HL-60/S4 treated with phorbol 12-myristate 13-acetate at 8.2 ng/mL for 4 days and 3 days (cell line): ENCODE measurements around the gene FBXO47.
"Not testable (repeated sequence)": the region's sequence is repeated elsewhere in the genome, so short reads cannot be mapped to it uniquely, and the experiment has no call there.

Source experiments
- in situ Hi-C: fragments of 300-500 bp; cut with MboI; formaldehyde crosslinking; loops from 2 replicates; pipeline ENCODE4 v1.15.0; 2022; ENCODE audit warnings: low sequenced_read_pairs

Gene FBXO47

DNA sequence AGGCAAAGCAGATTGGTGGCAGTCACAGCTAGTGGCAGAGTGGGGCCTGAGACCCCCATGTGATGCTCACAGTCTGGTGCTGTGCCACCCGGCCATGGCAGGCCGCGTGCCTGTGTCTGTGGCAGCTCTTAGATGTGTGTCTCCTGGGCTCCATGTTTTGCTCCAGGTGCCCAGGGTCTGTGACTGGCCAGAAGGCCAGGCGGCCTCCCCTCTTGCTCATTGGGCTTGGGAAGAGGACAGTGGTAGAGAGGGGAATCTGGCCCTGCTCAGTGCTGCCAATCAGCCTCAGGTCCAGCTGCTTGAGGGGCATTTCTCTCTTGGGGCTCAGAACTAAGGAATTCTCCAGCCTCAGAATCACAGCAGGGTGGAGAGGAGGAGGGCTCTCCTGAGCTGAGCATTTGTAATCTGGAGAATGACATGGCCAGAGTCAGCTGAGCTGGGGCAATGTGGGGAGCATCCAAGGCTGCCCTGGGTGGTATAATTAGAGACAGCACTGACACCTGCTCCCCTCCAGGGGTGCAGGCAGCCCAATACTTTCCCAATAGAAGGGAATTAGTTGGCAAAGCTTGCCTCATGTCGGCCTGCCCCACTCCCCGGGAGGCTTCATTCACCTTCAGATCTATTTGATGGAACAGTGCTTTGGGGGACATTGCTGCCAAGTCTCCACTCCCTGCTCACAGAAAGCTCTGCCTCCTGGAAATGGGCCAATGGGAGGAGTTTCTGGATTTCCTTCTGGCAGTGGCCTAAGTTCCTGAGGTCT lies 44.5 kb downstream of the FBXO47 start:
- in situ Hi-C loops, result no loop called here

- in situ Hi-C loops, result no loop called here
Observed at GRCh38 chr17:38921756-38922411, 45.3 kb downstream of the FBXO47 start.

DNA sequence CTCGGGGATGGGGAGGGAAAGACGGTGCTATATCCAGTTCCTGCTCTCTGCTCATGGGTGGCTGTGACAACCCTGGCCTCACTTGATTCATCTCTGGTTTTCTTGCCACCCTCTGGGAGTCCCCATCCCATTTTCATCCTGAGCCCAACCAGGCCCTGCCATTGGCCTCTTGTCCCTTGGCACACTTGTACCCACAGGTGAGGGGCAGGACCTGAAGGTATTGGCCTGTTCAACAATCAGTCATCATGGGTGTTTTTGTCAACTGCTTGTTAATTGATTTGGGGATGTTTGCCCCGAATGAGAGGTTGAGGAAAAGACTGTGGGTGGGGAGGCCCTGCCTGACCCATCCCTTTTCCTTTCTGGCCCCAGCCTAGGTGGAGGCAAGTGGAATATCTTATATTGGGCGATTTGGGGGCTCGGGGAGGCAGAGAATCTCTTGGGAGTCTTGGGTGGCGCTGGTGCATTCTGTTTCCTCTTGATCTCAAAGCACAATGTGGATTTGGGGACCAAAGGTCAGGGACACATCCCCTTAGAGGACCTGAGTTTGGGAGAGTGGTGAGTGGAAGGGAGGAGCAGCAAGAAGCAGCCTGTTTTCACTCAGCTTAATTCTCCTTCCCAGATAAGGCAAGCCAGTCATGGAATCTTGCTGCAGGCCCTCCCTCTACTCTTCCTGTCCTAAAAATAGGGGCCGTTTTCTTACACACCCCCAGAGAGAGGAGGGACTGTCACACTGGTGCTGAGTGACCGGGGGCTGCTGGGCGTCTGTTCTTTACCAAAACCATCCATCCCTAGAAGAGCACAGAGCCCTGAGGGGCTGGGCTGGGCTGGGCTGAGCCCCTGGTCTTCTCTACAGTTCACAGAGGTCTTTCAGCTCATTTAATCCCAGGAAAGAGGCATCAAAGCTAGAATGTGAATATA lies 46.6 kb downstream of the FBXO47 start:
- in situ Hi-C loops, result no loop called here

DNA sequence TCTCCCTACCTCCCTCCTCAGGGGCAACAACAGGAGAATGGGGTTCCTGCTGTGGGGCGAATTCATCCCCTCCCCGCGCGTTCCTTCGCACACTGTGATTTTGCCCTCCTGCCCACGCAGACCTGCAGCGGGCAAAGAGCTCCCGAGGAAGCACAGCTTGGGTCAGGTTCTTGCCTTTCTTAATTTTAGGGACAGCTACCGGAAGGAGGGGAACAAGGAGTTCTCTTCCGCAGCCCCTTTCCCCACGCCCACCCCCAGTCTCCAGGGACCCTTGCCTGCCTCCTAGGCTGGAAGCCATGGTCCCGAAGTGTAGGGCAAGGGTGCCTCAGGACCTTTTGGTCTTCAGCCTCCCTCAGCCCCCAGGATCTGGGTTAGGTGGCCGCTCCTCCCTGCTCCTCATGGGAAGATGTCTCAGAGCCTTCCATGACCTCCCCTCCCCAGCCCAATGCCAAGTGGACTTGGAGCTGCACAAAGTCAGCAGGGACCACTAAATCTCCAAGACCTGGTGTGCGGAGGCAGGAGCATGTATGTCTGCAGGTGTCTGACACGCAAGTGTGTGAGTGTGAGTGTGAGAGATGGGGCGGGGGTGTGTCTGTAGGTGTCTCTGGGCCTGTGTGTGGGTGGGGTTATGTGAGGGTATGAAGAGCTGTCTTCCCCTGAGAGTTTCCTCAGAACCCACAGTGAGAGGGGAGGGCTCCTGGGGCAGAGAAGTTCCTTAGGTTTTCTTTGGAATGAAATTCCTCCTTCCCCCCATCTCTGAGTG lies 47.7 kb downstream of the FBXO47 start:
- in situ Hi-C loops, result no loop called here

DNA sequence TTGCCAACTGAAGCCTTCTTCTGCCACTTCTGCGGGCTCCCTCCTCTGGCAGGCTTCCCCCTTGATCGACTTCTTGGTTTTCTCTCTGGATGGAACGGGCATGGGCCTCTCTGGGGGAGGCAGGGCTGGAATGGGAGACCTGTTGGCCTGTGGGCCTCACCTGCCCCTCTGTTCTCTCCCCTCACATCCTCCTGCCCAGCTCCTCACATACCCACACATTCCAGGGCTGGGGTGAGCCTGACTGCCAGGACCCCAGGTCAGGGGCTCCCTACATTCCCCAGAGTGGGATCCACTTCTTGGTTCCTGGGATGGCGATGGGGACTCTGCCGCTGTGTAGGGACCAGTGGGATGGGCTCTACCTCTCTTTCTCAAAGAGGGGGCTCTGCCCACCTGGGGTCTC lies 48.3 kb downstream of the FBXO47 start:
- in situ Hi-C loops, result no loop called here

DNA sequence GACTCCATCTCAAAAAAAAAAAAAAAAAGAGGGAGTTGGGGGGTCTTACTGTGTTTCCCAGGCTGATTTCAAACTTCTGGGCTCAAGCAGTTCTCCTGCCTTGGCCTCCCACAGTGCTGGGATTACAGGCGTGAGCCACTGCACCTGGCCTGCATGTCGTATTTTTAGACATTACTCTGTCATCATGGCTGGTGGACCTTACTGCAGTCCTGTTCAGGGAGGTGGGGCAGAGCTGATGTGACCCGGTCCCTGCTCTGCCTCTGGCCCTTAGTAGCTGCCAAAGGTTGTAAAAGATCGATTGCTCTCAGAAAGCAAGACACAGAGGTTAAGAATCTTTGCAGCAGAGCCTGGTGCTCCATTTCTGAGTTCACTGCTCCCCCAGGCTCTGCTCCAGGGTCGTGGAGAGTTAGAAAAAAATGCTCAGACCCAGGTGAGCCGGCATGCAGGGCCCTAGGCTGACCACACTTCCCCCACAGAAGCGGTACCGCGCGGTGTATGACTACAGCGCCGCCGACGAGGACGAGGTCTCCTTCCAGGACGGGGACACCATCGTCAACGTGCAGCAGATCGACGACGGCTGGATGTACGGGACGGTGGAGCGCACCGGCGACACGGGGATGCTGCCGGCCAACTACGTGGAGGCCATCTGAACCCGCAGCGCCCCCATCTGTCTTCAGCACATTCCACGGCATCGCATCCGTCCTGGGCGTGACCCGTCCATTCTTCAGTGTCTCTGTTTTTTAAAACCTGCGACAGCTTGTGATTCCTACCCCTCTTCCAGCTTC lies 48.9 kb downstream of the FBXO47 start:
- in situ Hi-C loops, result no loop called here

DNA sequence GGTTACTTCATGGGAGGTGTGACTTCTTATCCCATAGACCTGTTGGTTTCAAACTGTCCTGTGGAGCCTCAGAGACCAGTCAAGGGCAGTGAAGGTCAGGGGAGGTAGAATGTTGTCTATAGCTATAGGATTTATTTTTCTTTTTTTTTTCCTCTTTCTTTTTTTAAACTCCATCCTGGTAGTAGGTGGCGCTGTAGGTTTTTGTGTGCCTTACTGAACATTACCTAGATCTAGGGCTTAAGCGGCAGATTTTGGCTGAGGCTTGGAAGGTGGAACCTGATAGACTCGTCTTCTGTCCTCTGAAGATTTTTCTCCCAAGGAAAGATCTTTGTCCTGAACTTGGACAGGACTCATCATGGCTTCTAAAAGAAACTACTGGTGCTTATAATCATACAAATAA lies 49.9 kb downstream of the FBXO47 start:
- in situ Hi-C loops, result no loop called here

GRCh38 chr17:38916771-38917170 lies 50.4 kb downstream of the FBXO47 start:
- in situ Hi-C loops, result no loop called here

GRCh38 chr17:38915639-38915995 lies 51.6 kb downstream of the FBXO47 start:
- in situ Hi-C loops, result no loop called here

- in situ Hi-C loops, result no loop called here
Observed at GRCh38 chr17:38914741-38915638, 52.2 kb downstream of the FBXO47 start.

- in situ Hi-C loops, result no loop called here
Observed at GRCh38 chr17:38912221-38912813, 54.9 kb downstream of the FBXO47 start.

GRCh38 chr17:38911731-38912081 lies 55.5 kb downstream of the FBXO47 start:
- in situ Hi-C loops, result not testable (repeated sequence)

DNA sequence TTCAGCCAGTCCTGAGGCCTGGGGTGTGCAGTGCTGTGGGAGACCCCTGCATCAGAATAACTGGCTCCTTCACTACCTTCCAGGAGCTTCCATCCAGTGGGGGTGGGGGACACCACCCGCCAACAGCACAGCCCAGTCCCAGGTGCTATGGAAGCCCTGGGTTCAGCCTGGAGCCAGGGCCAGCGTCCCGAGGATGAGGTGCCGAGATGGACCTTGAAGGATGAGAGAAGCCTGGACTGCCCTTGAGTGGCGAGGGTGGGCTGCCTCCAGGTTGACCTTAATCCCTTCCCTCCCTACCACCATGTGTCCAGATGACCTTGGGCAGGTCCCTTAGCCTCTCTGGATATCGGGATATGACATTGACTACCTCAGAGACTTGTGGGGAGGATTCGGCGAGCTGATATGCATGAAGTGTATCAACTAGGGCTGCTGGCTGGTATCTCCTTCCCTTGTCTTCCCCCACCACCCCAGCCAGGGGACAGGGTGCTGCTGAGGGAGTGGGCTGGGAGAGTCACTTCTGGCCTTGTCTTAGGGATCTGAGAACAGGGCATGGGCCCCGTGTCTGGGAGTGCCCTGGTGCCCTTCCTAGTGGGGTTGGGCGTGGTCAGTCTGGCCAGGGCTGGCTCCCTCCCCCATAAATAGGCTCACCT lies 56.0 kb downstream of the FBXO47 start:
- in situ Hi-C loops, result no loop called here

DNA sequence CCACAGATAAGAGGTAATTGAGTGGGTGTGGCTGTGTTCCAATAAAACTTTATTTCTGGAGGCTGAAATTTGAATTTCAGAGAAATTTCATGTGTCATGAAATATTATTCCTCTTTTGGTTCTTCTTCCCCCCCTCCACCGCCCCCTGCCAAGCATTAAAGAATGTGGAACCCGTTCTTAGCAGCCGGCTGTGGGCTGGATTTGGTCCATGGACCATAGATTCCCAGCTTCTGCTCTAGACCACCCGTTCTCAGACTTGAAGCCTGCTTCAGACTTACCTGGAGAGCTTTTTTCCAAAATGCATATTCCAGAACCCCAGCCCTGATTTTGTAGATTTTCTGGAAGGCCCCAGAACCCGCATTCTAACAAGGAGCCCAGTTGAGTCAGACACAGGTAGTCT lies 56.9 kb downstream of the FBXO47 start:
- in situ Hi-C loops, result no loop called here

DNA sequence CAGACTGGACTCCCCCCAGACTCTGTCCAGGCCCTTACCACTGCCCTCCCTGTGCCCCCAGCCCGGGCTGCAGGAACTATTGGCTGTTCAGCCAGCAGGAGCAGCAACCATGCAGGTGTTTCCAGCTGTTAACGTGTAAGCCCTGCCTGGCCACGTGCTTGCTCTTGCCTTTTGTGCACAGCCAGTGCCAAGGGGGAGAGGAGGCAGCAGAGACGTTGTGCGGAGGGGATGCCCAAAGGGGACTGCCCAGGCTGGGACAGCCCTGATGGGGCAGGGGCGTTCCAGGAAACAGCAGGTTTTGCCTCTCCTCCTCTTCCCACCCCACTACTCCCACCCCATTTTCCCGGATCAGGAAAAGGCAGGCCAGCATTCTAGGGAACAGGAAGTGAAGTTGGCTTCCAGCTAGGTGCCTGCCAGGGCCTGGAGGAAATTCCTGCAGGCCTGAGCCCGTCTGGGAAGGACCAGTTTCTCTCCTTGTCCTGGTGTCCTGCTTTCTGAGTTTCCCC lies 58.5 kb downstream of the FBXO47 start:
- in situ Hi-C loops, result no loop called here

- in situ Hi-C loops, result no loop called here
Observed at GRCh38 chr17:38907930-38908675, 59.1 kb downstream of the FBXO47 start.

GRCh38 chr17:38906460-38907228 lies 60.6 kb downstream of the FBXO47 start:
- in situ Hi-C loops, result no loop called here
